22Rv1 (cell line): ENCODE data around the gene E2F2.
"Not testable (repeated sequence)": the region's sequence is repeated elsewhere in the genome, so short reads cannot be mapped to it uniquely, and the experiment has no call there.

Experiments
- H3K27ac ChIP-seq: fragments of 450-650 bp; 2 replicates; pipeline ENCODE4 v1.5.1; 2017
- CTCF ChIP-seq: fragments of 450-650 bp; IDR thresholded peaks from 2 replicates; pipeline ENCODE4 v1.5.1; 2017; ENCODE audit warnings: mild to moderate bottlenecking
- ZFX ChIP-seq: fragments of 450-650 bp; IDR thresholded peaks from 2 replicates; pipeline ENCODE4 v1.6.1; 2017; ENCODE audit warnings: antibody characterized with exemption, borderline replicate concordance

Gene E2F2

GRCh38 chr1:23514111-23514679 is 16.8 kb downstream of the E2F2 start:
- no peak overlapping the region for H3K27ac ChIP-seq
- TF ChIP-seq ZFX (no peak), CTCF (no peak)

DNA sequence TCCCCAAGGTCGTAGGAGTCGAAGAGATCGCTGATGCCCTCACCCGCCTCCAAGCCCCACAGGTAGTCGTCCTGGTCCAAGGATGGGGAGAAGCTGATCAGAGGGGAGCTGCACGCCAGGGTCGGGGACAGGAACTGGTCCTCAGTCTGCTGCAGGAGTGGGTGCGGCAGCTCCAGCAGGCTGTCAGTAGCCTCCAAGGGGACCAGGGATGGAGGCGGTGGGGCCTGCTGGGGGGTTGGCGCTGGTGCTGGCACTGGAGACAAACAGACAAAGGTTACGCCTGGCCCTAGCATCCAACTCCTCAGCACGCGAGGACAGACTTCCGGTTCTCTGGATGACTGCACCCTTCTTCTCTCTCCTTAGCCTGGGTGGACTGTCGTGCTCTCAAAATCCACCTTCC is 21.1 kb downstream of the E2F2 start:
- H3K27ac ChIP-seq: no peak overlapping the region
- TF ChIP-seq ZFX: no peak

DNA sequence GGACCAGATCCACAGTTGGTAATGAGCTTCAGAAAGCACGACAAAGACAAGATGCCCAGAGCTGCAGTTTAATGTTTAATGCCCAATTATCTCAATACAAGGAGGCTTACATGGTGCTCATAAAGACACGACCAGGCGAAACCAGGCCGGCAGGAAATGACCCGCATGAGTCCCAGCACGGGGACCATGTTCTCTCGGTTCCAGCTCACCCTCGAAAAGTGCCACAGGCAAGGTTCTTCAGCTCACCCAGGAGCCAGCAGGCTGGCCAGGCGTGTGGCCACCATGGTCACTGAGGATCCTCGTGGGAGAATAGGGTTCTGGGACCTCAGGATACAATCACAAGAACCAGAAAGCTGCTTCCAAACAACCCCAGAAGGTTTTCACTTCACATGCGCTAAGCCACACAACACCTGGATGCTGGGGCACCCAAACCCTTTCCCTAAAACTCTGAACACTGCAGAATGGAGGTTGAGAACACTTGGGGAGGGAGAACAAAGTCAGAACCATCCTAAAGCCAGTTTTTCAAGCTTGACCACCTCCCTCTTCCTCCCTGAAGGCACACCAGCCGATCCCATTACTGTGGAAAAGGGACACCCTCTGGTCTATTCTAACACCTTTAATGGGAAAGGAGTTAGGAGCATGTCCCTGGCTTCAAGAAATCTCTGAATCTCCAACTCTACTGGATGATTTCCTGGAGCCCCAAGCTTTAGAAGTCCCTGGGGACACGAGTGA is 24.5 kb downstream of the E2F2 start:
- no peak for TF ChIP-seq CTCF
- TF ChIP-seq ZFX: no peak
- H3K27ac ChIP-seq: peak overlapping the region; percentile 40

DNA sequence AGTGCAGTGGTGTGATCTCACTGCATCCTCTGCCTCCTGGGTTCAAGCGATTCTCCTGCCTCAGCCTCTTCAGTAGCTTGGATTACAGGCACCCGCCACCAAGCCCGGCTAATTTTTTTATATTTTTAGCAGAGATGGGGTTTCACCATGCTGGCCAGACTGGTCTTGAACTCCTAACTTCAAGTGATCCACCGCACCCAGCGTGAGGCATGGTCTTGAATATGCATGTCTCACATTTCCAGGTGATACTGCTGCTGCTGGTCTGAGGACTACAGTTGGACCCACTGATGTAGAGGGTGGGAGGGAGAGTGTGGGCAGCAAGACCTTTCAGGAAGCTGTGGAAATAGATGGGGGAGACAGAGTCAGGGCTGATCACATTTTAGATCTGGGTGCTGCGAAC is 25.2 kb downstream of the E2F2 start:
- 0 out of 2 replicates have a peak overlapping the region, but pooled peaks have one; percentile 40 for H3K27ac ChIP-seq

GRCh38 chr1:23504156-23504555 is 26.9 kb downstream of the E2F2 start:
- not testable (repeated sequence) for H3K27ac ChIP-seq

More for the DNA sequence above, 25.2 kb downstream of the E2F2 start:
- no peak for TF ChIP-seq ZFX
- no peak for TF ChIP-seq CTCF

GRCh38 chr1:23502951-23503350 is 28.1 kb downstream of the E2F2 start:
- TF ChIP-seq ZFX (no peak), CTCF (no peak)
- no peak overlapping the region for H3K27ac ChIP-seq

GRCh38 chr1:23500466-23500865 is 30.6 kb downstream of the E2F2 start:
- TF ChIP-seq ZFX (no peak), CTCF (no peak)
- no peak overlapping the region for H3K27ac ChIP-seq

- H3K27ac ChIP-seq: no peak overlapping the region
- TF ChIP-seq ZFX (no peak), CTCF (no peak)
Observed at GRCh38 chr1:23497777-23498439, 33.1 kb downstream of the E2F2 start.
